GM06990 (cell line): ENCODE results near the gene GSTA5.
"Not testable (repeated sequence)": the region's sequence is repeated elsewhere in the genome, so short reads cannot be mapped to it uniquely, and the experiment has no call there.

Experiments used
- DNase-seq: peaks from one replicate; pipeline ENCODE4 v3.0.0-alpha.2; 2011; ENCODE audit not compliant: insufficient read length; ENCODE audit errors: extremely low read depth
- H3K27me3 ChIP-seq: replicated peaks from 2 replicates; pipeline ENCODE4 v1.6.0; 2011; ENCODE audit warnings: low read length; ENCODE audit not compliant: control insufficient read depth, insufficient read depth
- H3K36me3 ChIP-seq: 2 replicates; pipeline ENCODE4 v1.5.1; 2011; ENCODE audit warnings: low read length; ENCODE audit not compliant: control insufficient read depth, insufficient read depth
- H3K4me3 ChIP-seq: replicated peaks from 2 replicates; pipeline ENCODE4 v1.5.1; 2011; ENCODE audit warnings: low read depth, mild to moderate bottlenecking, control low read depth, low read length
- TF ChIP-seq, protein P1 (sequence below): IDR thresholded peaks from 2 replicates; pipeline ENCODE4 v1.5.1; 2011; ENCODE audit warnings: low read length, control low read depth, mild to moderate bottlenecking, inconsistent platforms; ENCODE audit not compliant: insufficient read depth, poor library complexity, severe bottlenecking

Gene GSTA5

DNA sequence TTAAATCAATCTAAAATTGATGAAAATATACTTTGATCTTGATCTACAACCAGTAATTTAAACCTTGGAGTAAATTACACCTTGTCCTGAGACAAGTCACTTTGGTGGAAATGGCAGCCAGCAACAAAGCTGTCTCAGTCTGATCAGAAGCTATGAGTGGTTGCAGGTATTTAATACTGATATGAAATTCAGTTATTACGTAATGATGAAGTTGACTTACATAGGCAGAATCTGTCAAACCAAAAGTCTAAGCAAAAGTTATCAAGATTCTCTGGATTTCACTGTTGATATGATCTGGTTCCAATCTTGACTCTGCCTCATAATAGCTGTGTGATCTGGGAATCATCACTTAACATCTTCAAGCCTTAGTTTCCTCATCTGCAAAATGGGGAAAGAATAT, 27.6 kb upstream of the GSTA5 start:
- no peak for DNase-seq
- TF ChIP-seq, protein P1, sequence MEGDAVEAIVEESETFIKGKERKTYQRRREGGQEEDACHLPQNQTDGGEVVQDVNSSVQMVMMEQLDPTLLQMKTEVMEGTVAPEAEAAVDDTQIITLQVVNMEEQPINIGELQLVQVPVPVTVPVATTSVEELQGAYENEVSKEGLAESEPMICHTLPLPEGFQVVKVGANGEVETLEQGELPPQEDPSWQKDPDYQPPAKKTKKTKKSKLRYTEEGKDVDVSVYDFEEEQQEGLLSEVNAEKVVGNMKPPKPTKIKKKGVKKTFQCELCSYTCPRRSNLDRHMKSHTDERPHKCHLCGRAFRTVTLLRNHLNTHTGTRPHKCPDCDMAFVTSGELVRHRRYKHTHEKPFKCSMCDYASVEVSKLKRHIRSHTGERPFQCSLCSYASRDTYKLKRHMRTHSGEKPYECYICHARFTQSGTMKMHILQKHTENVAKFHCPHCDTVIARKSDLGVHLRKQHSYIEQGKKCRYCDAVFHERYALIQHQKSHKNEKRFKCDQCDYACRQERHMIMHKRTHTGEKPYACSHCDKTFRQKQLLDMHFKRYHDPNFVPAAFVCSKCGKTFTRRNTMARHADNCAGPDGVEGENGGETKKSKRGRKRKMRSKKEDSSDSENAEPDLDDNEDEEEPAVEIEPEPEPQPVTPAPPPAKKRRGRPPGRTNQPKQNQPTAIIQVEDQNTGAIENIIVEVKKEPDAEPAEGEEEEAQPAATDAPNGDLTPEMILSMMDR, result no peak

DNA sequence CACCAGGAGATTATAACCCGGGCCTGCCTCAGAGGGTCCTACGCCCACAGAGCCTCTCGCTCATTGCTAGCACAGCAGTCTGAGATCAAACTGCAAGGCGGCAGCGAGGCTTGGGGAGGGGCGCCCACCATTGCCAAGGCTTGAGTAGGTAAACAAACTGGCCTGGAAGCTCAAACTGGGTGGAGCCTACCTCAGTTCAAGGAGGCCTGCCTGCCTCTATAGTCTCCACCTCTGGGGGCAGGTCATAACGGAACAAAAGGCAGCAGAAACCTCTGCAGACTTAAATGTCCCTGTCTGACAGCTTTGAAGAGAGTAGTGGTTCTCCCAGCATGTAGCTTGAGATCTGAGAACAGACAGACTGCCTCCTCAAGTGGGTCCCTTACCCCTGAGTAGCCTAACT, 20.5 kb upstream of the GSTA5 start:
- not testable (repeated sequence) for DNase-seq, H3K36me3 ChIP-seq

More for the DNA sequence above, 27.6 kb upstream of the GSTA5 start:
- Histone ChIP-seq H3K36me3 (no peaks in the 10 kb centered on the region), H3K27me3 (no peaks in the 10 kb centered on the region), H3K4me3 (no peak overlapping the region)

DNA sequence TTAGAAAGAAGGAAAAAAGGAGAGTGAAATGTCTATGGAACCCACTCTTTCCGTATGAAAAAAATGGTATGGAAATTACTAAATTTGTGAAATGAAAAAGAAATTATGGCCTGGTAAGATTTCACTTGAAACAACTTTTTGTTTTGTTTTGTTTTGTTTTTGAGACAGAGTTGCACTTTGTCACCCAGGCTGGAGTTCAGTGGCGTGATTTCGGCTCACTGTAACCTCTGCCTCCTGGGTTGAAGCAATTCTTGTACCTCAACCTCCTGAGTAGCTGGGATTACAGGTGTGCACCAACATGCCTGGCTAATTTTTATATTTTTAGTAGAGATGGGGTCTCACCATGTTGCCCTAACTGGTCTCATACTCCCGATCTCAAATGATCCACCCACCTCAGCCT, 17.8 kb upstream of the GSTA5 start:
- Histone ChIP-seq H3K27me3 (no peaks in the 10 kb centered on the region; the same call in 1 of the 2 replicates), H3K36me3 (no peaks in the 10 kb centered on the region), H3K4me3 (no peak overlapping the region)
- no peak for DNase-seq
- TF ChIP-seq, protein P1, result no peak

More for the DNA sequence above, 20.5 kb upstream of the GSTA5 start:
- H3K27me3 ChIP-seq, H3K4me3 ChIP-seq: not testable (repeated sequence)

DNA sequence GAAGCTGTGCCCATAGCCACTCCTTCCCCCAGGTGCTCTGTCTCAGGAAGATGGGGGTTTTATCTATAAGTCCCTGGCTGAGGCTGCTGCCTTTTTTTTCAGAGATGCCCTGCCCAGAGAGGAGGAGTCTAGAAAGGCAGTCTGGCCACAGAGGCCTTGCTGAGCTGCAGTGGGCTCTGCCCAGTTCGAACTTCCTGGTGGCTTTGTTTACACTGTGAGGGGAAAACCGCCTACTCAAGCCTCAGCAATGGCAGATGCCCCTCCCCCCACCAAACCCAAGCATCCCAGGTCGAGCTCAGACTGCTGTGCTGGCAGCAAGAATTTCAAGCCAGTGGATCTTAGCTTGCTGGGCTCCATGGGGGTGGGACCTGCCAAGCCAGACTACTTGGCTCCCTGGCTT, 15.5 kb upstream of the GSTA5 start:
- H3K27me3 ChIP-seq, DNase-seq: not testable (repeated sequence)

DNA sequence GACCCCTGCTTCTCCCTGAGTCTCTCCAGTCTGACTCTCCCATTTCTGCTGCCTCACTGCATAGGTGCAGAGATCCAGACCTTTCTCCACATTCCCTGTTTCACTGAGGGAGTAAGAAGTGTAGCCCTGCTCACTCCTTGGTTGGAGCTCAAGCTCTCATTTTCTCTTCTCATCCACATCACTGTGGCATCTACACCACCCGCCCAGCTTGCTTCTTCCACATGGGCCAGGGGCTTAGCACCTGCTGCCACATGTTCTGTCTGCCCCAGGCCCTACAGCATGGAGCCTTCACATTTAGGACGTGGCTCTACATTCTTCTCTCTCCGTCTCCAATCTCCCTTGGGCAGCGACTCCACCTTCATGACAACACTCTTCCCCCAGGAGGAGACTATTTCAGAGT, 8.5 kb upstream of the GSTA5 start:
- H3K27me3 ChIP-seq, result no peaks in the 10 kb centered on the region
- no peak for DNase-seq
- TF ChIP-seq, protein P1, result no peak
- H3K36me3 ChIP-seq, result no peaks in the 10 kb centered on the region
- H3K4me3 ChIP-seq, result no peak overlapping the region

More for the DNA sequence above, 15.5 kb upstream of the GSTA5 start:
- not testable (repeated sequence) for H3K4me3 ChIP-seq, H3K36me3 ChIP-seq

DNA sequence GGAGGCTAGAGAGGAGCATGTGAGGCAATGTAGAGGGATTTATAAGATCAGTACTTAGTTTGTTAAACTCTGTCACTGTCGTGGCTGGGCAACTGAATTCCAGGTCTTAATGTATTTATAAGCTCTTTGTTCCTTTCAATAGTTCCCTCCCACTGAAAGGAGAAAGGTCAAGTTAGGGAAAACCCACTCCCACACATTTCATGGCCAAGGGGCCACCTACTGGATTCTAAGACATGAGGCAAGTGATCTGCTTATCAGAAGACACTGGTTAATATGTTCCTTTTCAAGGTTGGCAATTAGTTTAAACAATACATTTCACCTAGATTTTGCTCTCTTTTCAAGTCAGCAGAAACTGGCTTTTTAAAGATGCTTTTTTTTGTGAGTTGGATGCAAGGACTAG, 5.4 kb upstream of the GSTA5 start:
- DNase-seq, result no peak
- no peak overlapping the region for H3K4me3 ChIP-seq

DNA sequence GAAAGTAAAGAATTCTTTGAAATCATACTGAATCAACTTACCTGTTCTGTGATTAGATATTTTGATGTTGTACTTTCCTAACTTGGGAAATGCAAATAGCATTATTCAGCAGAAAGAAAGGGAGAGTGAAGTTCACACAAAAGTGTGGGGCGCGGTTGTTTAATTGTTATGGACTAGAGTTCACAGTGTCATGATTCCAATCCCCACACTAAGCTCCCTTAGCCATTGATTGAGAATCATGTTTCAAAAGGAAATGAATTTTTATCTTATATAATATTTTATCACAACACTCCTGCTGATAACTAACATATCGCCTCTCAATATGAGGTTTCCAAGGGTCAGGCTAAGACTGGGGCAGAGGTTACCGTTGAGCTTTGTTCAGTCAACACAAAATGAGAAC, 3.0 kb upstream of the GSTA5 start:
- TF ChIP-seq, protein P1, result no peak
- no peak for DNase-seq
- no peaks in the 10 kb centered on the region for H3K36me3 ChIP-seq
- H3K4me3 ChIP-seq, result no peak overlapping the region
- no peaks in the 10 kb centered on the region; the same call in 1 of the 2 replicates for H3K27me3 ChIP-seq

More for the DNA sequence above, 5.4 kb upstream of the GSTA5 start:
- TF ChIP-seq, protein P1, result no peak
- Histone ChIP-seq H3K27me3 (no peaks in the 10 kb centered on the region), H3K36me3 (no peaks in the 10 kb centered on the region)
